GM12878 (cell line): ENCODE measurements around the gene LSM10.

Experiments used
- ATF3 ChIP-seq: IDR thresholded peaks from 2 replicates; pipeline ENCODE4 v1.6.1; 2011; ENCODE audit warnings: low read depth, mild to moderate bottlenecking, low read length, moderate library complexity, borderline replicate concordance; ENCODE audit errors: extremely low read depth
- BRCA1 ChIP-seq: IDR thresholded peaks from 2 replicates; pipeline ENCODE4 v1.6.1; 2011; ENCODE audit warnings: low read depth, low read length, improper control_type of control experiment
- CUX1 ChIP-seq: IDR thresholded peaks from 2 replicates; pipeline ENCODE4 v1.6.1; 2012; ENCODE audit warnings: improper control_type of control experiment, low read depth, low read length; ENCODE audit not compliant: insufficient replicate concordance
- JUNB ChIP-seq: IDR thresholded peaks from 2 replicates; pipeline ENCODE4 v1.6.1; 2016; ENCODE audit warnings: antibody characterized with exemption, mild to moderate bottlenecking
- SREBF2 ChIP-seq: IDR thresholded peaks from 2 replicates; pipeline ENCODE4 v1.6.1; 2012; ENCODE audit warnings: mild to moderate bottlenecking, low read length

- TF ChIP-seq BRCA1 (no peak), JUNB (no peak), SREBF2 (no peak), CUX1 (no peak), ATF3 (no peak)
These were observed 4.8 kb upstream of the LSM10 start for GRCh38 chr1:36402504-36402890.
